Right ventricle myocardium inferior (tissue), 1 donor: ENCODE results near the gene ZCCHC14. TPM values are rescaled to one million over a fixed set of nuclear protein-coding genes. Genes with fewer than 3 reads are reported as not detected.
"Not testable (repeated sequence)": the region's sequence is repeated elsewhere in the genome, so short reads cannot be mapped to it uniquely, and the experiment has no call there.

Experiments used
- ATAC-seq: fragments of 200-7000 bp; cut with Tn5 transposase; one replicate; pipeline ENCODE4 v1.9.1; 2020; ENCODE audit warnings: mild to moderate bottlenecking, moderate library complexity
- DNase-seq: peaks from one replicate; pipeline ENCODE4 v3.0.0; 2021; ENCODE audit errors: missing footprints
- intact Hi-C: fragments of 100-400 bp; cut with DNase I; formaldehyde crosslinking; loops from one replicate; pipeline ENCODE4 v1.11.0; 2022
- total RNA-seq: library from RNA; stranded (reverse); fragmentation: NEBNext Ultra II Directional; extraction: Animal tissue kit (Norgen Biotek cat#: 25700); gene quantifications from one replicate; pipeline ENCODE4 v1.2.1, GENCODE V29; 2021
- donor health status: DM: no; HTN: yes; CAD: no; lungs with severe emphysema.

ZCCHC14 gene
- total RNA-seq, 1 donor from 2014 or later: 14.4 TPM

DNA sequence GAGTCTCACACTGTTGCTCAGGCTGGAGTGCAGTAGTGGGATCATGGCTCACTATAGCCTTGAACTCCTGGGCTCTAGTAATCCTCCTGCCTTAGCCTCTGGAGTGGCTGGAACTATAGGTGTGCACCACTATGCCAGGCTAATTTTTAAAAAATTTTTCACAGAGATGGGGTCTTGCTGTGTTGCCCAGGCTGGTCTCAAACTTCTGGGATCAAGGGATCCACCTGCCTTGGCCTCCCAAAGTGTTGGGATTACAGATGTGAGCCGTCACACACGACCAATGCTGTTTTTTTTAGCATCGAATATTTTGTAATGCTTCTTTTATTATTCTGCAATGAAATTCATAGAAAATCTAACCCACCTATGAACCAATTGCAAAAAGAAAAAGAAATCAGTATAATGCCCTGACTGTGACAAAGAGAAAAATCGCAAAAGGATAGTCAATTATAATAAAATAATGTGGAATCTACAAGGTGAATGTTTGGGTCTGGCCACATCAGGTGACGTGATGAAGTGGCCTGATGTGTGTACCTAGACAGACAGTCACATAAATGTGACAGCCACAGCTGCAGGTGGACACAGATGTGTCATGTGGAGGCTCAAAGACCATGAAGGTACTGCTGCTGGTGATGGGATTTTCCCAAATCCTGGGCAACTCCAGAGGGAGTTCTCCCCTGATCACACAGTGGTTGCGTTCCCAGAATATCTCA lies 33.6 kb upstream of the ZCCHC14 start:
- intact Hi-C loops: no loop called here
- ATAC-seq (no peak), DNase-seq (no peak)

DNA sequence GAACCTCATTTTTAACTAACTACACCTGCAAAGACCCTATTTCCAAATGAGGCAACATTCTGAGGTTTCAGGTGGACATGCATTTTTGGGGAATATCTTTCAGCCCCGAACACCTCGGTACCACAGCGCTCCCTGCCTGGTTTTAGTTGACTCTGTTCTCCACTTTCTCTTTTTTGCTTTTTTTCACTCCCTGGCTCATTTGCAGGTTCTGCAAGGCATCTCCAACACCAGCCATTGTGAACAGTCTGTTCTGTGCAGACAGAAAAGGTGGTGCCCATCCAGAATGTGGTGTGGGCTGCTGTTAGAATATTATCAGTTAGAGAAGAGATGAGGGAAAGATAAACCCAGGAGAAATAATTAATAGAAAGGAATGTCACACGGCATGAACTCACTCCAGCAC lies 32.5 kb upstream of the ZCCHC14 start:
- intact Hi-C loops: no loop called here
- no peak for DNase-seq
- no peak for ATAC-seq

DNA sequence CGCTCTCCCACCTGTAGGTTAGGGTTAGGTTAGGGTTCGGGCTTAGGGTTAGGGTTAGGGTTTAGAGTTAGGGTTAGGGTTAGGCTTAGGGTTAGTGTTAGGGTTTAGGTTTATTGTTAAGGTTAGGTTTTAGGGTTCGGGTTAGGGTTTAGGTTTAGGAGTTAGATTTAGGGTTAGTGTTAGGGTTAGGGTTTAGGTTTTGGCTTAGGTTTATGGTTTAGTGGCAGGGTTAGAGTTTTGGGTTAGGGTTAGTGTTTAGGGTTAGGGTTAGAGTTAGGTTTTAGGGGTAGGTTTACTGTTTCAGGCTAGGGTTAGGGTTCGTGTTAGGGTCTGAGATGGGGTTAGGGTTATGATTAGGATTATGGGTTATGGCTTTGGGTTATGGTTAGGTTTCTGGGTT lies 31.6 kb upstream of the ZCCHC14 start:
- no peak for ATAC-seq
- intact Hi-C loops: no loop called here
- DNase-seq: no peak

DNA sequence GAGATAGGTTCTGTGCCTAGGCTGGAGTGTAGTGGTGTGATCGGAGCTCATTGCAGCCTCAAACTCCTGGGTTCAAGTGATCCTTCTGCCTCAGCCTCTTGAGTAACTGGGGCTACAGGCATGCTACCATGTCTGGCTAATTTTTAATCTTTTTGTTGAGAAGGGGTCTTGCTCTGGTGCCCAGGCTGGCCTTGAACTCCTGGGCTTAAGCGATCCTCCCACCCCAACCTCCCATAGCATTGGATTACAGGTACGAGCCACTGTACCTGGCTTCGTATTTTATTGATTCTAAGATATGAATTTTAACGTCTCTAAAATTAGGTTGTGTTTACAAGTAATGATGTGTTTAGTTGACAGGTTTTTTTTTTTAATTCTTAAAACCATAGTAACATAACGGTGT lies 30.8 kb upstream of the ZCCHC14 start:
- DNase-seq, ATAC-seq, intact Hi-C loops: not testable (repeated sequence)

DNA sequence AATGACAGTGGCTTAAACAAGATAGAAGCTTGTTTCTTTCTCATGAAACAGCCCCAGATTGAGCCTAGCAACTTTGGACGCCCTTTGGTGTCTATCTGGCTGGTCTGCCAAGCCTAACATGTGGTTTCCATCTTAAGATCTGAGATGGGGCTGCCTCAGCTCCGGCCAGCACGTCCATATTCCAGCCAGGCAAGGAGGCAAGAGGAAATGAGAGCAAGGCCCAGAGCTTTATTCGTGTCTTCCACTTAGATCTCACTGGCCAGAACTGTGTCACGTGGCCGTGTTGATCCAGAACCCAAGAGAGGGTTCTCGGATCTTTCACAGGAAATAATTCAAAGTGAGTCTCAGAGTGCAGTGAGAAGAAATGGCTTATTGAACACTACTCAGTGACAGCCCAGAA lies 28.9 kb upstream of the ZCCHC14 start:
- intact Hi-C loops, DNase-seq: not testable (repeated sequence)
- peak; percentile 67 for ATAC-seq

DNA sequence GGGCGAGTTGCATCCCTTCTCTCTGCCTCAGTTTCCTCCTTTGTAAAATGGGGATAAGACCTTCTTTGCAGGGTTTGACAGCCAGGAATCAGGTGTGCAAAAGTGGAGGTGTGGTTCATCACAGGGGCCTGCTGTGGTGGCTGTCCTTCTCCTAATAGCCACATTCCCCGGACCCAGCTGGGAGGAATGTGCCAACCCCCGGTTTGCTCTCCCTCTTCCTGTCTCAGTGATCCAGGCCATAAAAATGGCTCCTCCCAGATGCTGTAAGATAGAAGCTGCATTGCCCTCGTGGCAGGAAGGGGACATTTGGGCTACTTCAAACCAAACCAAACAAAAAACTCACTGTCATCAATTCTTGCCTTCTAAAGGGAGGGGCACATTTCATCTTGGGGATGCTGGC lies 26.3 kb upstream of the ZCCHC14 start:
- ATAC-seq, intact Hi-C loops, DNase-seq: not testable (repeated sequence)

DNA sequence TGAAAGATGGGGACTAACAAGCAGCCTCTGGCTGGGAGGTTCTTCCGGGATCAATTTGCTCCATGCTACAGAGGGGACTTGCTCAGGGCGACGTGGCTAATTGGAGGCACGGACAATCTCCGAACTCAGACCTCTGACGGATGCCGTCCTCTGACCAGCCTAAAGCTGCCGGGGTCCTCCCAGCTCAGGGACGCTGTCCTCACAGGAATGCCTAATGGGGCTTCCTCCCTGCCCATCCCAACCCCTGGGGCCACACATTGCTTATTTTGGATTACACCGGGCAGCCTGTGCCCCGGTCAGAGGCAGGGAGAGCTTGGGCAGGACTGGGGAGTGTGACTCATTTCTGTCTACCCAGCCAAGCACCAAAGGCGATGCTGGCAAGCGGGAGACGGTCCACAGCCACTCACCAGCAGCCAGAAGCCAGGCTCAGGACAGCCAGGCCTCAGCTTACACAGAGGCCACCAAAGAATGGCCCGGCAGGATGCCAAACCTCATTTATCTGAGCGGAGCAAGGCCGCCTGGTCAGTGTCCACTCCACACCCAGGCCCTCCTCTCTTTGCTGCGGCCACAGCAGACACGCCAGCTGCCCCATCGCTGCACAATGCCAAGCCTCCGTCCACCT lies 25.7 kb upstream of the ZCCHC14 start:
- DNase-seq (peak; percentile 79), ATAC-seq (peak; percentile 72)
- intact Hi-C loops: not testable (repeated sequence)

DNA sequence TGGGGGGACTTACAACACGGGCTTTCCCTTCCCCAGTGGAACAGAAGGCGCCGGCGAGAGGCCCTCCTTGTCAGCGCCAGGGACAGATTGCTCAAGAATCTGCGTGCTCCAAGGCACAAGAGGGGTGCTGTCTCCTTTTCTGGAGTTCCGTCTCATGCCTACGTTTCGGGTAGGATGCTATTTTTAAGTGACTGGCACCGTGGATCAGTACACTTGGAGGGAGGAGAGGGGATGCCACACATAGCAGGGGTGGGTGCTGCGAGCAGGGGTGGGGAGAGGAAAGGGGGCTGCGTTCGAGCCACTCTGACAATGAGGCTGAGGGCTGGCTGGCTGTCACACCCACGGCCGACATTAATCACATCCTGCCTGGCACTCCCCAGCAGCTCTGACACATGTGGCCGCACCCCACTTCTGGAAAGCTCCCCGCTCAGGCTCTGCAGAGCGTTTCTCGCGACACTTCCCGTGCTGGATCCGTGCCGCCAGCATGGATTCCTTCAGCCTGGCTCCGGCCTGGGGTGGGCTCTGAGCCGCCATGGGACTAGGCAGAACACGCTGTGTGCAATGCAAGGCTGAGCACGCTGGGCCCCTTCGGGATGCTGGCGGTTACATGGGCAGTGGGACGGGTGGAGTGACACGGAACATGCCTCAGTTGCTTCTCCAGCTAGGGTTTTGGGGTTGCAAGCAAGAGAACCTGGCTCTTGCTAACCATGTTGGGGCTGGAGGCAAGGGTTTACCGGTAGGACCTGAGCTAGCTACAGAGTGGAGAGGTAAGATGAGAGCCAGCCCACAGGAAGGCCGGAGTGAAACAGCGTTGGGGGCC lies 25.0 kb upstream of the ZCCHC14 start:
- intact Hi-C loops: not testable (repeated sequence)
- DNase-seq (peak; percentile 83), ATAC-seq (peak; percentile 47)

DNA sequence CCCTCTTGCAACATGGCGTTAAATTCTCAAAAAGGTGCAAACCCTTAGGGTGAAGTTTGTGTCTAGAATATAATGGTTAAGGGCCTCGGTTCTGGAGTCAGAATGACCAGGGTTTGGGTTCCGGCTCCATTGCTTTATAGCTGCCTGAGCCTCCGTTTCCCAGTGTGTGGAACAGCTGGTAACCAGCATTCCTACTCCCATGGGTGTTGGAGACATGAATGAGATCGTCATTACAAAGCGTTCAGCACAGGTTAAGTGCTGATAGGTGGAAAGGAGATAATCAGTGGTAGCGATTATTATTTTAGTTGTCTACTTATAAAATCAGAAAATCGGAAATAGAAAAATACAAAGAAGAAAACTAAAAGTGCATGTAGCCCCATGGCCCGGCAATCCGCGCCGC lies 23.5 kb upstream of the ZCCHC14 start:
- ATAC-seq: no peak
- no peak for DNase-seq
- intact Hi-C loops: no loop called here

DNA sequence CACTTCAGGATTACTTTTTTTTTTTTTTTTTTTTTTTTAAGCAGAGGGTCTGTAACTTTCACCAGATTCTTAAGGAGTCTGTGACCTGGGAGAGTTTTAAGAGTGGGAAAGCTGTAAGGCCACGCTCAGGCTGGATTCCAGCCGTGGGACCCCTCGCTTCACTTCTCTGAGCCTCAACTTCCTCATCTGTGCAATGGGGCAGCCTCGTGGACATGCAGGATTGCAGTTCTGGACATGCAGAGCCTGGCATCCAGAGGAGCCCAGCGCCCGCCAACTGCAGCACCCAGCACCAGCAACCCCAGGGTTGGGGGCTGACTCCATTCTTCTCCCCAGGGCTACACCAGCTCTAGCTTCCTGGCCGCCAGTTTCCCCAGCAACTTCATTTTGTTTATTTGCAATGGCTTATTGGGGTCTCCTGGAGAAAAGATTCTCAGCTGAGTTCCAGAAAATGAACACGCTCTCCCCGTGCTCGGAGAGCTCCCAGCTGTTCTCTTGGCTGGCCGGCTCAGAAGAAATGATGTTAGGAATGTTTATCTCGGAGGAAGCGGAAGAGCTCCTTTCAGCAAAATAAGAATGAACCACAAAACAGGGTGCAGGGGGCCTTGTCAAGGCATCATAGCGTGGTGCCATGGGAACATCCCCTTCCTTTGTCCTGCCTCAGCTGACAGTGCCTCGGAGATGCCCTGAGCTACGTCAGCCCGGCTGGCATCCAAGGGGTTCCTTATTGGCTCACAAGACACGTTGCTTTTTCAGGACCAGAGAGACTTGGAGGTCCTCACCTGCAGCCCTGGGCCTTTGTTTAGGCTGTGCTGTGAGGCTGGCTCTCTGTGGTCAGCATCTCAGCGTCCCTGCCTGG lies 22.9 kb upstream of the ZCCHC14 start:
- intact Hi-C loops: no loop called here
- ATAC-seq: no peak
- no peak for DNase-seq

DNA sequence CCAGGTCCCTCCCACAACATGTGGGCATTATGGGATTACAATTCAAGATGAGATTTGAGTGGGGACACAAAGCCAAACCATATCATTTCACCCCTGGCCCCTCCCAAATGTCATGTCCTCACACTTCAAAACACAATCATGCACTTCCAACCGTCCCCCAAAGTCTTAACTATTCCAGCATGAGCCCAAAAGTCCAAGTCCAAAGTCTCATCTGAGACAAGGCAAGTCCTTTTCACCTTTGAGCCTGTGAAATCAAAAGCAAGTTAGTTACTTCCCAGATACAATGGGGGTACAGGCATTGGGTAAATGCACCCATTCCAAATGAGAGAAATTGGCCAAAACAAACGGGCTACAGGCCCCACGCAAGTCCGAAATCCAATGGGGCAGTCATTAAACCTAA lies 17.0 kb upstream of the ZCCHC14 start:
- DNase-seq, ATAC-seq, intact Hi-C loops: not testable (repeated sequence)

DNA sequence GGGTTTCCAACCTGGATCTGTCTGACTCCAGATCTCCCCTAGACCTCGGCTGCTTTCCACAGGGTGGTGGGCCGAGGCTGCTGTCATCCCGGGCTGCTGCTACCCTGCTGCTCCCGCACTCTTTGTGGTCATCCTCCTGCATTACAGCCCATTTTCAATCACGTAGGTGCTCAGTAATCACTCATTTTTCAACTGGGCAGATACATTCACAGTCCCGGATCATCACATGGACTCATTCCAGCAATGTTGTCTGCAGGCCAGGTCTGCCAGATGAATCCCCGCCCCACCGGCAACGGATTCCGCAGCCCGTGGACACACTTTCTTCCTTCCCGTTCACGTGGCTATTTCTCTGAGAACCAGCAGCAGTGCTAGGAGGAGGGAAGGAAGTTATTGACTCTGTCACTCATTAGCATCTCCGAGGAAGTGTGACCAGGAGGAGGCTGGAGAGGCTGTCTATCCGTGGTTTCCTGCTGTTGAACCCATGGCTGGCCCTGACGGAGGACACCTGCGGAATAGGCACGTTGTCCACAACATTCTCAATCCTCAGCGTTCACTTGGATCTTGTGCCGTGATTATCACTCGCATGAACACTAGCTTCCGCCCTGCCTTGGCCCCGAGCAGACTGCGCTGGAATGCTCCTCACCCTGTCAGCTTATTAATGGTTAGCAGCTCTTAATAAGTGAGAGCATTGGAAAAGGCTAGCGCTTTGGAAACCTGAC lies 14.7 kb upstream of the ZCCHC14 start:
- intact Hi-C loops: no loop called here
- ATAC-seq (peak; percentile 37), DNase-seq (peak; percentile 68)

DNA sequence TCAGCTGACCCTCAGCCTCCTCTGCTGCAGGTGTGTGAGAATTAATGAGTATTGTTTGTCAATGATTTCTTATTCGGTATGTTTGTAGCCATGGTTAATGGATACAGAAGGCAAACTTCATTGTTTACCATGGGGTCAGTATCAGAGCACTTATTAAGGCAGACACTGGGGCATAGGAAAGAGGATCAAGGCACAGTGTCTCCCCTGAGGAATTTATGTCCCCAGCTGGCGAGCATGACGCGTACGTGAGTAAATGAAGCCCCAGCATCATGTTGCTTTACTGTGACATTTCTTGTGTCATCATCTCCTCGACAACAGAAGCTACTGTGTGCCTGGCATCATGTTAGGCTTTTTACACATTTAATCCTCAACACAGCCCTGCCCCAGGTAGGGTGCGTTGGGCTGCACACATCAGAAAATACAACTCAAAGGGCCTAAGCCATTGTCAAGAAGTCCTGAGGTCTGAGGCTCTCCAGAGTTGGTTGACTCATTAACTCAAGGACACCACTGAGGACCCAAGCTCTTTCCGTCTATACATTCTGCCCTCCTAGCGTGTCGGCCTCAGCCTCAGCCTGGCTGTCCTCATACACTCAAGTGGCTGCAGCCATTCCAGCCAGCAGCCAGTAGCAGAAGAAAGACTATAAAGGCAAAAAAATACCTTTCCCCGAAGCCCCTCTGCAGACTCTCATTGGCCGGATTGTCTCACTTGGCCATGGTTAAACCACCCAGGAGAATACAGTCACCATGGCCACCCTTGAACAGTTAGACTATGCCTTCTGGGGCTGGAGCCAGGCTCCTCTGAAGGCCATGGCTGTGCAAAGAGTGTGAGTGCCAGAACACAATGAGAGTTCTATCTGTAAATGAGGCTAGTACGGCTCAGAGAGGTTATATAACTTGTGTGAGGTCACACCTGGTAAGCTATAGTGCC lies 13.9 kb upstream of the ZCCHC14 start:
- peak; percentile 16 for ATAC-seq
- intact Hi-C loops: no loop called here
- DNase-seq: no peak

DNA sequence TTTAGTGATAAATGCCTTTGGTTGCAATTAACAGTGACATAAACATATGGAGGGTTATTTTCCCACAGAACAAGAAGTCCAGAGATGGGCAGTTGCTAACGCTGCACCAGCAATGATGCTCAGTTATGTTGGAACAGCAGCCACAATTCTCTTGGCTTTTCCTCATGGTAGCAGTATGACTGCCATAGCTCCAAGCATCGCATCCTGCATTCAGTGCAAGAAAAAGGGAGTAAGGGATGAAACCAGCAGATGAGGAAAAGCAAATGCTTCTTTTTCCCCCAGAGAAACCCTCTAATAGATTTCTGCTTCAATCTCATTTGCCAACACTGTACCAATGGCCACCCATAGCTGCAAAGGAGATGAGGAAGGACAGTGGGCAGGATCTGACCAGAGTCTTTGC lies 13.0 kb upstream of the ZCCHC14 start:
- ATAC-seq (no peak), DNase-seq (no peak)
- intact Hi-C loops: no loop called here

DNA sequence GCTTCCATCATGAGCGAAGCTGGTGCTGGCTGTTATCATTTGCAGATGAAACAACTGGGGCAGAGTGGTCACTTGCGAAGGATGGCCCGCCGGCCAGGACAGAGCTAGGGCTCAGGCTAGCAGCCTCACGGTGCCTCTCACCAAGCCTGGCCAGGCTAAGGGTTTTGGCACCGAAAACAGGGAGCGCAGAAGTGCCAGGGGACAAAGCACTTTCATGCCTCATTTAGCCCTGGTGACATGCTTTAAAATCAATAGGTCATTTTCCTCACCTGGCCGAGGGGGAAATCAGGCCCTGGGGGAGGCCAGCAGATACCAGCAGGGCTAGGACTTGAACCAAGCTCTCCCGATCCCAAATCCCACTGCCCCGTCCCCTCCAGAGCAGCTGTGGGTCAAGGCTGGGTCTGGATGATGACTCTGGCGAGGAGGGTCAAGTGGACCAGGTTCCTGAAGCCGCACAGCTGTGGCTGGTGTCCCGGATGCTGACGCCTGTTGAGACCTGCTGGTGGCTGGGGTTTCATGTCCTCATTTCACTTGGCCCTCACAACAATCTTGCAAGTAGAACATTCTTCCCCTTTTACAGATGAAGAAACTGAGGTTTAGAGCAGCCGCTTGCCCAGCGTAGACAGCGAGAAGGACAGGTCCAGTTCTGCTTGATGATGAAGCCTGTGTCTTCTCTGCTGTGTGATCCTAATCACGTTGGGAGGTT lies 10.6 kb upstream of the ZCCHC14 start:
- intact Hi-C loops, DNase-seq, ATAC-seq: not testable (repeated sequence)

DNA sequence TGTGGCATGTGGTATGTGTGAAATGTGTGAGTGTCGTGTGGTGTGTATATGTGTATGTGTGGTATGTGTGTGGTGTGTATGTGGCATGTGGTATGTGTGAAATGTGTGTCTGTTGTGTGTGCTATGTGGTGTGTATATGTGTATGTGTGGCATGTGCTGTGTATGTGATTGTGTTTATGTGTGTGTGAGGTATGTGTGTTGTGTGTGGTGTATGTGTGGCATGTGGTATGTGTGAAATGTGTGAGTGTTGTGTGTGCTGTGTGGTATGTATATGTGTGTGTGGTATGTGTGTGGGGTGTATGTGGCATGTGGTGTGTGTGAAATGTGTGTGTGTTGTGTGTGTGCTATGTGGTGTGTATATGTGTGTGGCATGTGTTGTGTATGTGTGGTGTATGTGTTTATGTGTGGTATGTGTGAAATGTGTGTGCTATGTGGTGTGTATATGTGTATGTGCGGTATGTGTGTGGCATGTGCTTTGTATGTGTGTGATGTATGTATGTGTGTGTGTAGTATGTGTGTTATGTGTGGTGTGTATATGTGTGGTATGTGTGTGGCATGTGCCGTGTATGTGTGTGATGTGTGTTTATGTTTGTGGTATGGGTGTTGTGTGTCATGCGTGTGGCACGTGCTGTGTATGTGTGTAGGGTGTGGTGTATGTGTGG lies 9.6 kb upstream of the ZCCHC14 start:
- DNase-seq (no peak), ATAC-seq (no peak)
- intact Hi-C loops: no loop called here
